NCI-H1105 treated with DMSO at 0.1 percent for 48 hours (cell line): ENCODE data around the gene OSCP1.

ENCODE experiments used
- DNase-seq: peaks from one replicate; lab custom pipeline; 2025; lab: John Stamatoyannopoulos, UW

The OSCP1 gene

GRCh38 chr1:36401602-36402503 lies 48.4 kb downstream of the OSCP1 start:
- DNase-seq, result no peak

- no peak for DNase-seq
These were observed 49.2 kb downstream of the OSCP1 start for GRCh38 chr1:36400825-36401601.

GRCh38 chr1:36400514-36400824 lies 49.8 kb downstream of the OSCP1 start:
- no peak for DNase-seq

- DNase-seq, result no peak
These were observed 51.8 kb downstream of the OSCP1 start for GRCh38 chr1:36398370-36398977.

- peak; percentile 87 for DNase-seq
These were observed 52.6 kb downstream of the OSCP1 start, which contains the start of gene LSM10 for GRCh38 chr1:36397378-36398230. TSS of gene LSM10 (minus strand) at chr1:36397908. CDS start at chr1:36394129, 3,779 bp downstream.

GRCh38 chr1:36397083-36397377 lies 53.2 kb downstream of the OSCP1 start:
- DNase-seq, result no peak

GRCh38 chr1:36396359-36396758 lies 53.9 kb downstream of the OSCP1 start:
- DNase-seq, result no peak

- DNase-seq, result no peak
These were observed 56.6 kb downstream of the OSCP1 start for GRCh38 chr1:36393686-36394085.

GRCh38 chr1:36392836-36393235 lies 57.4 kb downstream of the OSCP1 start:
- no peak for DNase-seq

GRCh38 chr1:36391271-36391670 lies 59.0 kb downstream of the OSCP1 start:
- no peak for DNase-seq

GRCh38 chr1:36390411-36390810 lies 59.8 kb downstream of the OSCP1 start:
- DNase-seq, result no peak

GRCh38 chr1:36389999-36390398 lies 60.3 kb downstream of the OSCP1 start:
- no peak for DNase-seq

GRCh38 chr1:36389261-36389660 lies 61.0 kb downstream of the OSCP1 start:
- no peak for DNase-seq

GRCh38 chr1:36387141-36387949 lies 62.9 kb downstream of the OSCP1 start:
- DNase-seq, result no peak

GRCh38 chr1:36386265-36387140 lies 63.7 kb downstream of the OSCP1 start:
- DNase-seq, result peak; percentile 66

- DNase-seq, result peak; percentile 99
These were observed 64.6 kb downstream of the OSCP1 start, which contains the start of gene STK40 for GRCh38 chr1:36385410-36386264. TSS of gene STK40 (minus strand) at chr1:36385924. CDS start at chr1:36361332, 24,592 bp downstream.

- peak; percentile 61 for DNase-seq
These were observed 65.5 kb downstream of the OSCP1 start for GRCh38 chr1:36384542-36385409.

GRCh38 chr1:36383240-36383639 lies 67.0 kb downstream of the OSCP1 start:
- DNase-seq, result no peak
